Ishikawa (cell line): Measurements from ENCODE around the gene CHN2.

Experiments
- CEBPB ChIP-seq: IDR thresholded peaks from 2 replicates; pipeline ENCODE4 v1.6.1; 2012
- CREB1 ChIP-seq: IDR thresholded peaks from 2 replicates; pipeline ENCODE4 v1.6.1; 2012; ENCODE audit warnings: low read depth
- EGR1 ChIP-seq: IDR thresholded peaks from 2 replicates; pipeline ENCODE4 v1.6.1; 2012
- EP300 ChIP-seq: IDR thresholded peaks from 2 replicates; pipeline ENCODE4 v1.6.1; 2012; ENCODE audit warnings: borderline replicate concordance
- FOXM1 ChIP-seq: IDR thresholded peaks from 2 replicates; pipeline ENCODE4 v1.6.1; 2012; ENCODE audit warnings: low read depth, borderline replicate concordance
- MAX ChIP-seq: IDR thresholded peaks from 2 replicates; pipeline ENCODE4 v1.6.1; 2012
- NFIC ChIP-seq: IDR thresholded peaks from 2 replicates; pipeline ENCODE4 v1.6.1; 2012
- RAD21 ChIP-seq: IDR thresholded peaks from 2 replicates; pipeline ENCODE4 v1.6.1; 2012; ENCODE audit warnings: low read depth
- REST ChIP-seq: IDR thresholded peaks from 2 replicates; pipeline ENCODE4 v1.6.1; 2012; ENCODE audit warnings: low read depth, mild to moderate bottlenecking
- TAF1 ChIP-seq: IDR thresholded peaks from 2 replicates; pipeline ENCODE4 v1.6.1; 2012; ENCODE audit warnings: low read depth, mild to moderate bottlenecking
- TCF12 ChIP-seq: IDR thresholded peaks from 2 replicates; pipeline ENCODE4 v1.6.1; 2012; ENCODE audit warnings: low read depth
- TEAD4 ChIP-seq: IDR thresholded peaks from 2 replicates; pipeline ENCODE4 v1.6.1; 2012
- USF1 ChIP-seq: IDR thresholded peaks from 2 replicates; pipeline ENCODE4 v1.6.1; 2012
- YY1 ChIP-seq: IDR thresholded peaks from 2 replicates; pipeline ENCODE4 v1.6.1; 2012; ENCODE audit warnings: low read depth
- ZBTB7A ChIP-seq: IDR thresholded peaks from 2 replicates; pipeline ENCODE4 v1.6.1; 2012; ENCODE audit warnings: low read depth

CHN2 gene

GRCh38 chr7:29457565-29458011 is 263.0 kb downstream of the CHN2 start:
- no peak for TF ChIP-seq CREB1
- no peak for TF ChIP-seq EGR1
- no peak for TF ChIP-seq TCF12
- no peak for TF ChIP-seq EP300
- no peak for TF ChIP-seq CEBPB
- no peak for TF ChIP-seq TAF1
- TF ChIP-seq ZBTB7A = no peak
- no peak for TF ChIP-seq NFIC
- TF ChIP-seq TEAD4 = no peak

GRCh38 chr7:29458933-29459332 is 264.4 kb downstream of the CHN2 start:
- TF ChIP-seq RAD21 (no peak), TCF12 (no peak), TEAD4 (no peak), MAX (no peak), NFIC (no peak), CREB1 (no peak), YY1 (no peak), TAF1 (no peak), ZBTB7A (no peak), USF1 (no peak), REST (no peak), FOXM1 (no peak), CEBPB (no peak), EP300 (no peak), EGR1 (no peak)

- no peak for TF ChIP-seq TEAD4
- TF ChIP-seq FOXM1 = no peak
Observed at GRCh38 chr7:29459589-29459988, 265.0 kb downstream of the CHN2 start.

- TF ChIP-seq TAF1 (no peak), EP300 (no peak), ZBTB7A (no peak), USF1 (no peak), TCF12 (no peak), CEBPB (no peak), EGR1 (no peak), FOXM1 (no peak), REST (no peak), MAX (no peak), YY1 (no peak), CREB1 (no peak), RAD21 (no peak), TEAD4 (no peak), NFIC (no peak)
Observed at GRCh38 chr7:29461996-29462395, 267.4 kb downstream of the CHN2 start.

- TF ChIP-seq TAF1 (no peak), ZBTB7A (no peak), NFIC (no peak), RAD21 (no peak), FOXM1 (no peak), CEBPB (no peak)
Observed at GRCh38 chr7:29463504-29464158, 269.1 kb downstream of the CHN2 start.

GRCh38 chr7:29464753-29465152 is 270.2 kb downstream of the CHN2 start:
- TF ChIP-seq EP300 (no peak), NFIC (no peak), USF1 (no peak), CREB1 (no peak), TCF12 (no peak), MAX (no peak), TEAD4 (no peak)
